Measurements from ENCODE around the gene SGF29.

GRCh38 chr16:28511031-28511430, 42.7 kb upstream of the SGF29 start:
- TF ChIP-seq CTCF (IDR thresholded peaks at IDR 0.05) (no peak), POLR2A (IDR thresholded peaks at IDR 0.05) (no peak)
